CD4-positive, alpha-beta T cell treated with Interleukin-6 for 4 hours (primary cell): Measurements from ENCODE around the gene CLEC4G.

Experiments
- DNase-seq: peaks from one replicate; pipeline ENCODE4 v3.0.0-alpha.2; 2020; ENCODE audit warnings: mixed read lengths

The CLEC4G gene

DNA sequence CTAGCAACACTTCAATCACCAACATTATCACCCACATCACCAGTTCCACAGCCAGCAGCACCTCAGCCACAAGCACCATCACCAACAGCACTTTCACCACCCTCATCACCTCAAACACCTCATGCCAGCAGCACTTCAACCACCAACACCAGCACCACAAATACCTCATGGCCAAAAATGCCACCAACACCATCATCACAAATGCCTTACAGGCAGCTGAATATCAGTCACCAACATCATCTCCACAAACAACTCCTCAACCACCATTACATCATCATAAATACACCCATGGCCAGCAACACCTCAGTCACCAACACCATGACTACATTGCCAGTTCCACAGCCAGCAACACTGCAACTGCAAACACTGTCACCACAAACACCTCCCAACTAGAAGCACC lies 40.4 kb downstream of the CLEC4G start:
- no peak for DNase-seq

DNA sequence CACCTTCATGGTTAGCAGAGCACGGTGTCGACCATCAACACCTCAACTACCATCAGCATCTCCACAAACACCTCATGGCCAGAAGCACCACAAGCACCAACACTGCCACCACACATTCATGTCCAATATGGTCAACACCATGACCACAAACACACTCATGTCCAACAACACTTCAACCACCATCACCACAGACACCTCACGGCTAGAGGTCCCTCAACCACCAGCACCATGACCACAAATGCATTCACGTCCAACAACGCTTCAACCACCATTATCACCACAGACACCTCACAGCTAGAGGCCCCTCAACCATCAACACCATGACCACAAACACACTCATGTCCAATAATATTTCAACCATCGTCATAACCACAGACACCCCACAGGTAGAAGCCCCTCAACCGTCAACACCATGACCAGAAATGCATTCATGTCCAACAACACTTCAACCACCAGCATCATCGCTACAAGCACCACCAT lies 41.1 kb downstream of the CLEC4G start:
- DNase-seq = no peak

DNA sequence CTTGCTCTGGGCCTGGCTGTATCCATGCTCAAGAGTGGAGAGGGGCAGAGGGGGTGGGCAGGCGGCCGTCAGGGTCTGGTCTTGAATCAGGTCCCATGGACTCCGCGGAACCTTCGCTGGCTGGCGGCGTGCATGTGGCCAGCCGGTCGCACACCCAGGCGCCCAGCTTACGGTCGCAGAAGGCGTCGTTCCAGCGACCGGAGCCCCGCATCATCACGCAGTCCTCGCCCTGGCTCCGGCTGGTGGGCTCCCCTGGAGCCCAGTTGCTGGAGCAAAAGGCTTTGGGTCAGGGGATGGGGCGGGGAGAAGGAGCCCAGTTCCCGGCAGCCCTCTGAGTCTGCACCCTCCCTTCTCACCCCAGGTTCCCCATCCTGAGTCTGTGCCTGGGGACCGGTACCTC lies 42.7 kb downstream of the CLEC4G start:
- no peak for DNase-seq

DNA sequence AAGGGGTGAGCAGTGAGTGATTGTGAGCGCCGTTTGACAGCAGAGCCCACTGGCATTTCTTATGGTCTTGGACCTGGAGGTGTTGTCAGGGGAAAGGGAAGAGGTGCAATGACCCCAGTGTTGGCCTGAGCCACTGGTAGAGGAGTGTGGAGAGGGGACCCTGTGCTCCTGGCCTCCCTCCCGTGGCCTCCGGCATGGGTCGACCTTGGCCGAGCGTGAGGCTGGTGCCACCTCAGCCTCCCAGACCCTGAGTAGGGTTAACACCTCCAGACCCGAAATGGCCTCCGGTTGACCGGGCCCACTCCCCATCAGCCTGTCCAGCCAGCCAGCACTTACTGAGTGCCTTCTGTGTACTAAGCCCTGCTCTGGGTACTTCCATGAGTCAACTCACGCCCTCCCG lies 44.7 kb downstream of the CLEC4G start:
- DNase-seq = no peak

DNA sequence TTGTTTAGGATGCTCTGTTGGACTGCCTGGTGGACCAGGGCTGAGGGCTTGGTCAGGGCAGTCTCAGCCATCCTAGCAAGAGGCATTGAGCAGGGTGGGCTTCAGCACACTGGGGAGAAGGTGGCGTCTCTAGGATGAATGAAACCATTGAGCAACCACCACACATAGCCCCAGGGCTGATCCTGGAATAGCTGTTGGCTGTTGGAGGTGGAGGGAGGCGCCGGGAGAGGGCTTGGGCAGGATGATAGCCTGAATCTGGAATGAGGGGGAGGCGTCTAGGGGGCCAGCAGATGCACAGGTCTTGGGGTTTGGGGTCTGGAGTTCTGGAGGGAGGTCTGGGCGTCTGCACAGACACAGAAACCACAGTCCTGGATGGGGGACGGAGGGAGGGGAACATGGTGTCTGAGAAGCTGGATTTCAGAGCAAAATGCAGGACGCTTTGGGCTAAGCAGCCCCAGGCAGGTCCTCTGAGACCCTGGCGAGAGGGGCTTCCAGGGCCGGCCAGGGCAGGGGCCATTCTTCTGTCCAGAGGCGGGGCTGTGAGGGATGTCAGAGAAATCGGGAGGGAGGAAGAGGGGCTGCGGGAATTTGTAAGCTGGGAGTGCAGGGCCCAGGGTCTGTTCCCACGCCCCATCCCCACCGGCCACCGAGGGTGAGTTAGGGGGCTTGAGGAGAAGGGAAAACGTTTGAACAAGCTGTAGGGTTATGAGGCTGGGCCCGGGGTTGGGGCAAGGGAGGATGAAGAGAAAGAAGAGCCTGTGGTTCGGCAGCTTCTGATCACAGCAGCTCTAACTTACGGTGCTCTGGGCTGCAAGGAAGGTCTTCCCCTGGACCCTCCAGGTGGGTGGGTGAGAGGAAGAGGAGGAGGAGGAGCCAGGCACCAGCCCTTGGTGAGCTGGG lies 46.1 kb downstream of the CLEC4G start:
- no peak for DNase-seq

DNA sequence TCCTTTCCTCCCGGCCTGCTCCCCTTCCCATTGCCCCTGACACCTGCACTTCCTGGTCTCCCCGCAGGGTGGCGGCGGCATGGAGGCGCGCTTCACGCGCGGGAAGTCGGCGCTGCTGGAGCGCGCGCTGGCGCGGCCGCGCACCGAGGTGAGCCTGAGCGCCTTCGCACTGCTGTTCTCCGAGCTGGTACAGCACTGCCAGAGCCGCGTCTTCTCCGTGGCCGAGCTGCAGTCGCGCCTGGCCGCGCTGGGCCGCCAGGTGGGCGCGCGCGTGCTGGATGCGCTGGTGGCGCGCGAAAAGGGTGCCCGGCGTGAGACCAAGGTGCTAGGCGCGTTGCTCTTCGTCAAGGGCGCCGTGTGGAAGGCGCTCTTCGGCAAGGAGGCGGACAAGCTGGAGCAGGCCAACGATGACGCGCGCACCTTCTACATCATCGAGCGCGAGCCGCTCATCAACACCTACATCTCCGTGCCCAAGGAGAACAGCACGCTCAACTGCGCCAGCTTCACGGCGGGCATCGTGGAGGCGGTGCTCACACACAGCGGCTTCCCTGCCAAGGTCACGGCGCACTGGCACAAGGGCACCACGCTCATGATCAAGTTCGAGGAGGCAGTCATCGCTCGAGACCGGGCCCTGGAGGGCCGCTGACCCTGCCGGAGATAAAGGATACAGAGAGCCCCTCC lies 49.6 kb downstream of the CLEC4G start:
- no peak for DNase-seq

DNA sequence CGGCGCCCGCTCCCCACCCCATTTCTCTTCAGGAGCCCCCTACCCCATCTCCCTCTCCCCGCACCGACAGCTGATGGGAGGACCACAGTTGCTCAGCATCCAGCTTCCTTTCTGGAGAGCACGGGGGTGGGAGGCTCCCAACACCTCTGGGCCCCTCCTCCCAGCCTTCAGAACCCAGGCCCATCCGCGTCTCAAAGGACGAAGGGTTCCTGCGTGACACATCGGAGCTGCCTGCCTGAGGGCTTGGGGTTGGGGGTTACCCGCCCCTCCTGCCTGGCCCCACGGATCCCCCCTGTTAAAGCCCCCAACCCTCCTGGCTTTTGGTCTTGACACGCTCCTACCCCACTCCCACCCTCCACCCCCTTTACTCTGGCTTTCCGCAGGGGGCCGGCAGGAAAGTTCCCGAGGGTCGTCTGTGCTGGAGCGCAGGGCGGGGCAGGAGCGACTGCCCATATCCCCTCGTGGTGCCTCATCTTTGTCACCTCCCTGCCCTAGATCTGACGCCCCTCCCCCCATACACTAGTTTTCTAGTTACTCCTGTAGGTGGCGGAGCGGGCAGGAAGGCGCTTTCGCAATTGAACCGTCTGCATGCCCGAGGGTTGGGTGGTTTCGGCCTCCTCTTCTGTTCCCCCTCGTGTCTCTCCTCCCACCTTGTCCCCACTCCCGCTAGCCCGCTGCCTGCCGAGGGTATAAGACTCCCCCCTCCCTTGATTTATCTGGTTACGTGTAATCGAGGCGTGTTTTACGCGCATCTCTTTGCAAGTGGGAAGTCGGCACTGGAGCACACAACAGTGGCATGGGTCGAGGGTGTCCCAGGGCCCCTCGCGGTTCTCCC lies 50.4 kb downstream of the CLEC4G start:
- peak; percentile 90 for DNase-seq

DNA sequence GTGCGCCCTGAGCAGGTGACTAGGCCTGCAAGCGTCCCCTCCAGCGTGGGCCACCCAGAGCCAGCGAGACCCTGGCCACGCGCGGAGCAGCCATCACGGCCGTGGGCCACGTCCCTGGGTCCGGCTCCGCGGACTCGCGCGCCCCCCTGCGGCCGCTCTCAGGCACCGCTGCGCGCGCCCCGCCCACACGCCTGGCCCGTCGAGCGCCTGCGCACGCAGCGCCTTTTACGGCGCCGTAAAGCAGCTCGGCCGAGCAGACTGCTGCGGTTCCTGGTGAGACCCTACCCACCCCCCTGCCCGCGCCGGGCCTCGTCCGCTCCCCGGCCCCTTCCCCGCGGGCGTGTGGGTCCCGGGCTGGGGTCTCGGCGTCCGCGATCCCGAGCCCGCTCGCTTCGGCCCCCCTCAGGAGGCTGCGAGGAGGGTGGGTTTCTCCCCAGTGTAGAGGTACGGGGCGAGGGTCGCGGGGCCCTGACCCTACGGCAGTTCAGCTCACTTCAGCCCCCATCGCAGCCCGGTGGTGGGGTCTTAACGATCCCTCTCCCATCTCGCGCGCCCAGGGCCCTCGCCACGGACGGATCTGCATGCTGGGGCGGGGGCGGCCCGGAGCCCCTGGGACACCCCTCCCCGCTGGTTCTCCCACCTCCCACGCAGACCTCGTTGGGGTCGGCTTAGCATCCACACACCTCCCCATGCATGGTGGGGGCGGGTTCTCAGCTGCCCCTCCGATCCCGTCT lies 51.1 kb downstream of the CLEC4G start, which contains the start of gene TRAPPC5:
TRAPPC5 (plus strand) TSS at position 228 of the 734 bp plus-strand sequence. CDS start 1,421 bp downstream, outside the sequence.
- DNase-seq = peak; percentile 88

DNA sequence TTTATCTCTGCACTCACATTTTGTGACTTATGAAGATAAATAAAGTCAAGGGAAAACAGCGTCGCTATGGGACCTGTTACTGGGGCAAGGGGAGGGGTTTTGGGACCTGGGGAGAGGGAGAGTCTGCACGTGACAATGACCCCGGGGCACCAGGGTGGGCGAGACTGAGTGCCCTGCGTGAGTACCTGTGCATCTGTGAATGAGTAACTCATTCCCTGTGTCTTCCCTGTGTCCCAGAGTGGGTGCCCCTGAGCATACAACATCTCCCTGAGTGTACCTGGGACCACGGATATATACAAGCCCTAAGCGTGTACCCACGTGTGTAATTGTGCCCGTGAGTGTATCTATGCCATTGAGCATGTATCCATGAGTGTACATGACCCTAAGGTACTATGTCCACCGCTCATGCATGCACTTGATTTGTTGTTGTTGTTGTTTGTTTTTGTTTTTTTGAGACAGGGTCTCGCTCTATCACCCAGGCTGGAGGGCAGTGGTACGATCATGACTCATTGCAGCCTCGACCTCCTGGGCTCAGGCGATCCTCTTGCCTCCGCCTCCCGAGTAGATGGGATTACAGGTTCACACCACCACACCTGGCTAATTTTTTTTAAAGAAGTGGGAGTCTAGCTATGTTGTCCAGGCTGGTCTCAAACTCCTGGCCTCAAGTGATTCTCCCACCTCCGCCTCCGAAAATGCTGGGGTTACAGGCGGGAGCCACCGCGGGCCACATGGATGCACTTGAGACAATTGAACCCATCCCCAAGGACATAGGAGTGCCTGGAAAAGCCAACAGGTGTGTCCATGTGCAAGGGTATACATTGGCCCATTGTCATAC lies 51.9 kb downstream of the CLEC4G start:
- no peak for DNase-seq

DNA sequence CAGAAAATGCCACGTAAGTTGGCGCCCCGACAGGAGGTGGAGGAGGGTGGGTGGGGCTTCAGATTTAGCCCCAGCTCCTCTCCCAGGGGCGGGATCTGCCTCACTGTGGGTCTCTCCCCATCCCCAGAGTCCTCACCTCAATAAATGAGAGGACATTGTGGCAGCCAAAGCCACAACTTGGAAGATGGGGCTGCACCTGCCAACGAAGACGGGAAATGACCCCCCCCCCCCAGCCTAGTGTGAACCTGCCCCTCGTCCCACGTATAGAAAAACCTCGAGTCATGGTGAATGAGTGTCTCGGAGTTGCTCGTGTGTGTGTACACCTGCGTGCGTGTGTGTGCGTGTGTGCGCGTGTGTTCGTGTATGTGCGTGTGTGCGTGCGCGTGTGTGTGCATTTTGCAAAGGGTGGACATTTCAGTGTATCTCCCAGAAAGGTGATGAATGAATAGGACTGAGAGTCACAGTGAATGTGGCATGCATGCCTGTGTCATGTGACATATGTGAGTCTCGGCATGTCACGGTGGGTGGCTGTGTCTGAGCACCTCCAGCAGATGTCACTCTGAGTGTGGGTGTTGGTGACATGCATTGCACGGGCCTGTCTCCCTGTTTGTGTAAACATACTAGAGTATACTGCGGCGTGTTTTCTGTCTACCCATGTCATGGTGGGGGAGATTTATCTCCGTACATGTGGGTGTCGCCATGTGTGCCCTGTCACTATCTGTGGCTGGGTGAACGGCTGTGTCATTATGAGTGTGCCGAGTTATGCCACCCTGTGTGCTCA lies 52.7 kb downstream of the CLEC4G start:
- DNase-seq = peak; percentile 78
